Endothelial cell of umbilical vein (primary cell): ENCODE data around the gene SRSF2. TPM values are rescaled to one million over a fixed set of nuclear protein-coding genes. Genes with fewer than 3 reads are reported as not detected.
"Not testable (repeated sequence)": the region's sequence is repeated elsewhere in the genome, so short reads cannot be mapped to it uniquely, and the experiment has no call there.

Experiments used
- BruUV-seq: library from RNA; stranded (reverse); fragments of 400-500 nt; replicated peaks from 2 replicates; lab custom pipeline; 2021; lab: Mats Ljungman, UMichigan
- CTCF ChIA-PET: fragments of 300-600, 350-600 bp; sonication (Branson Sonifier 250); formaldehyde crosslinking; loops from one replicate; lab custom pipeline; 2021; ENCODE audit warnings: antibody characterized with exemption, inconsistent platforms; lab: Charles Lee
- POLR2A ChIA-PET: fragments of 300-600, 350-600 bp; sonication (Branson Sonifier 250); formaldehyde crosslinking; loops from one replicate; lab custom pipeline; 2021; ENCODE audit warnings: antibody characterized with exemption, inconsistent platforms; lab: Charles Lee
- DNase-seq: peaks from one replicate; pipeline ENCODE4 v3.0.0-alpha.2; 2011; ENCODE audit warnings: low read depth, low spot score
- FAIRE-seq: peaks from 2 replicates; lab custom pipeline; 2011; peaks lifted over from hg19 to GRCh38; lab: Jason Lieb, UNC
- H2AFZ ChIP-seq: 2 replicates; pipeline ENCODE4 v1.6.0; 2012; ENCODE audit warnings: low read depth, low read length, control low read depth, inconsistent platforms
- H3K27ac ChIP-seq: 2 replicates; pipeline ENCODE4 v1.5.1; 2011; ENCODE audit warnings: low read depth, mild to moderate bottlenecking, control low read depth, low read length, moderate library complexity; ENCODE audit not compliant: insufficient read depth
- H3K27me3 ChIP-seq, 2 experiments: 2 replicates each; pipeline versions ENCODE4 v1.6.0 to v1.6.1; 2011; ENCODE audit warnings: low read length in 2 of 2, mixed read lengths in 1 of 2; ENCODE audit not compliant: control insufficient read depth in 2 of 2, insufficient read depth in 2 of 2
- H3K36me3 ChIP-seq, 2 experiments: 2 replicates in 1 of 2; 3 replicates in 1 of 2; pipeline ENCODE4 v1.5.1; 2011; ENCODE audit warnings: low read length in 2 of 2, mild to moderate bottlenecking in 1 of 2, moderate library complexity in 1 of 2; ENCODE audit not compliant: control insufficient read depth in 2 of 2, insufficient read depth in 2 of 2; ENCODE audit errors: extremely low read depth in 1 of 2
- H3K4me1 ChIP-seq: 3 replicates; pipeline ENCODE4 v1.5.1; 2011; ENCODE audit warnings: mild to moderate bottlenecking, low read length; ENCODE audit not compliant: control insufficient read depth, insufficient read depth; ENCODE audit errors: extremely low read depth
- H3K4me2 ChIP-seq: 2 replicates; pipeline ENCODE4 v1.6.1; 2011; ENCODE audit warnings: low read length, control low read depth, mixed read lengths; ENCODE audit not compliant: insufficient read depth
- H3K4me3 ChIP-seq, 3 experiments: fragments of 200-600 bp in 1 of 3; sonication (generic), shearing (Covaris generic) in 1 of 3; replicated peaks in 1 of 3; 2 replicates each; pipeline ENCODE4 v1.5.1; 2011 to 2016; ENCODE audit warnings: control low read depth in 3 of 3, low read length in 3 of 3, mild to moderate bottlenecking in 2 of 3, inconsistent platforms in 1 of 3, low read depth in 1 of 3, moderate library complexity in 1 of 3; ENCODE audit not compliant: insufficient read depth in 1 of 3
- H3K79me2 ChIP-seq: 2 replicates; pipeline ENCODE4 v1.6.0; 2012; ENCODE audit warnings: low read length, inconsistent platforms; ENCODE audit not compliant: control insufficient read depth, insufficient read depth
- H3K9ac ChIP-seq: replicated peaks from 2 replicates; pipeline ENCODE3; 2011; ENCODE audit warnings: low read length, control low read depth; ENCODE audit not compliant: insufficient read depth; ENCODE audit errors: extremely low read depth
- H3K9me1 ChIP-seq: replicated peaks from 3 replicates; pipeline ENCODE4 v1.6.0; 2011; ENCODE audit warnings: mild to moderate bottlenecking, low read length; ENCODE audit not compliant: control insufficient read depth, insufficient read depth; ENCODE audit errors: extremely low read depth
- H3K9me3 ChIP-seq: replicated peaks from 2 replicates; pipeline ENCODE4 v1.5.1; 2012; ENCODE audit warnings: low read length, inconsistent platforms; ENCODE audit not compliant: control insufficient read depth, insufficient read depth
- H4K20me1 ChIP-seq: replicated peaks from 2 replicates; pipeline ENCODE3; 2011; ENCODE audit warnings: mild to moderate bottlenecking, low read length; ENCODE audit not compliant: control insufficient read depth, insufficient read depth; ENCODE audit errors: extremely low read depth
- EZH2 ChIP-seq: IDR thresholded peaks from 2 replicates; pipeline ENCODE4 v1.6.1; 2012; ENCODE audit warnings: borderline replicate concordance, low read depth, mild to moderate bottlenecking, moderate library complexity, low read length, inconsistent platforms; ENCODE audit not compliant: severe bottlenecking
- FOS ChIP-seq: IDR thresholded peaks from 2 replicates; pipeline ENCODE4 v1.6.1; 2011; ENCODE audit warnings: mild to moderate bottlenecking, low read length, moderate library complexity, borderline replicate concordance; ENCODE audit not compliant: insufficient read depth
- GATA2 ChIP-seq: IDR thresholded peaks from 2 replicates; pipeline ENCODE4 v1.7.0; 2011; ENCODE audit warnings: low read depth, mild to moderate bottlenecking, moderate library complexity, mixed read lengths, low read length; ENCODE audit not compliant: insufficient read length, insufficient read depth
- MYC ChIP-seq: IDR thresholded peaks from one replicate; pipeline ENCODE4 v1.6.1; 2011; ENCODE audit warnings: mild to moderate bottlenecking, low read depth, low read length
- POLR2A ChIP-seq: IDR thresholded peaks from 2 replicates; pipeline ENCODE4 v1.6.1; 2012; ENCODE audit warnings: low read depth, mild to moderate bottlenecking, control low read depth, low read length
- POLR2AphosphoS5 ChIP-seq: IDR thresholded peaks from 2 replicates; pipeline ENCODE4 v1.6.1; 2012; ENCODE audit warnings: low read depth, mild to moderate bottlenecking, control low read depth, low read length, moderate library complexity; ENCODE audit not compliant: insufficient read depth
- dilution Hi-C: fragments of 300-500 bp; cut with MboI; formaldehyde crosslinking; loops from one replicate; pipeline ENCODE4 v1.15.0; 2019; ENCODE audit warnings: low sequenced_read_pairs; ENCODE audit not compliant: extremely low pct_ligation_motif_present
- intact Hi-C: fragments of 100-400 bp; cut with micrococcal nuclease; formaldehyde crosslinking; loops from one replicate; pipeline ENCODE4 v1.10.0; 2022
- polyA plus RNA-seq, 4 experiments: library from polyadenylated mRNA; depleted of rRNA in 3 of 4; stranded (reverse) in 3 of 4; unstranded in 1 of 4; fragments of >200 nt; gene quantifications; 2 replicates each; pipeline versions ENCODE4 v1.2.1 to v1.2.3, GENCODE V29; 2011 to 2012; ENCODE audit warnings: missing spikeins in 1 of 4
- total RNA-seq: library from RNA; stranded (reverse); gene quantifications from 2 replicates; pipeline ENCODE4 v1.2.3, GENCODE V29; 2021
- TF ChIP-seq, protein P1 (sequence below): IDR thresholded peaks from 2 replicates; pipeline ENCODE4 v1.6.1; 2011; ENCODE audit not compliant: insufficient read depth, insufficient read length
- TF ChIP-seq, protein P2 (sequence below), 2 donors: IDR thresholded peaks; 1 replicate in 1 of 2; 2 replicates in 1 of 2; pipeline ENCODE4 v1.5.1; 2011; ENCODE audit warnings: low read length in 2 of 2, mild to moderate bottlenecking in 2 of 2, moderate library complexity in 2 of 2, control low read depth in 1 of 2, inconsistent platforms in 1 of 2, low read depth in 1 of 2; ENCODE audit not compliant: insufficient read depth in 1 of 2; ENCODE audit errors: extremely low read depth in 1 of 2

SRSF2 gene
- total and polyA plus RNA-seq, 2 donors (not counting 3 experiments of a cell fraction or from before 2014, with no cell fraction given): 283 to 307 TPM

DNA sequence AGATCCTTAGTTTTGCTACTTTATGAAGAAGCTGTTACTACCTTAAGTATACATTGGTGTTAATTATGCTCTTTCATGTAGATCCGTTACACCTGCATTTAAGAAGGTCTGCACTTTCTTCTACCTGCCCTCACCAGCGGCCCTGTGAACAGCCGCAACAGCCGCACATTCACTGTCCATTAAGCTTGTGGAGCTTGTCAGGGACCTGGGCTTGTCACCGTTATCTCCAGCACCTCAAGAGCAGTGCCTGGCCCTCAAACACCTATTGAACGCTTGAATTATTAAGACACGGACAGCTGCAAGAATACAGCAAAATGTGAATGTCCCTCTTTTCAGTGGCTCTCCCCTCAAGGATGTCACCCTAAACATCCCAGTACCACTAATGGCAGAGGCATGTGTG is 23.4 kb downstream of the SRSF2 start:
- H2AFZ ChIP-seq: no peak overlapping the region
- no peak overlapping the region for H3K4me3 ChIP-seq
- no peaks in the 10 kb centered on the region for H3K9me3 ChIP-seq
- DNase-seq (no peak), FAIRE-seq (no peak)
- peaks cover 27% of the 10 kb centered on the region for H3K4me1 ChIP-seq
- H3K36me3 ChIP-seq: peaks cover 13 to 20% of the 10 kb centered on the region in 2 experiments
- H3K4me2 ChIP-seq: no peak overlapping the region
- no peak for TF ChIP-seq FOS
- TF ChIP-seq MYC: no peak
- TF ChIP-seq EZH2: no peak
- TF ChIP-seq, protein P1, sequence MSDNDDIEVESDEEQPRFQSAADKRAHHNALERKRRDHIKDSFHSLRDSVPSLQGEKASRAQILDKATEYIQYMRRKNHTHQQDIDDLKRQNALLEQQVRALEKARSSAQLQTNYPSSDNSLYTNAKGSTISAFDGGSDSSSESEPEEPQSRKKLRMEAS: no peak
- TF ChIP-seq, protein P2, sequence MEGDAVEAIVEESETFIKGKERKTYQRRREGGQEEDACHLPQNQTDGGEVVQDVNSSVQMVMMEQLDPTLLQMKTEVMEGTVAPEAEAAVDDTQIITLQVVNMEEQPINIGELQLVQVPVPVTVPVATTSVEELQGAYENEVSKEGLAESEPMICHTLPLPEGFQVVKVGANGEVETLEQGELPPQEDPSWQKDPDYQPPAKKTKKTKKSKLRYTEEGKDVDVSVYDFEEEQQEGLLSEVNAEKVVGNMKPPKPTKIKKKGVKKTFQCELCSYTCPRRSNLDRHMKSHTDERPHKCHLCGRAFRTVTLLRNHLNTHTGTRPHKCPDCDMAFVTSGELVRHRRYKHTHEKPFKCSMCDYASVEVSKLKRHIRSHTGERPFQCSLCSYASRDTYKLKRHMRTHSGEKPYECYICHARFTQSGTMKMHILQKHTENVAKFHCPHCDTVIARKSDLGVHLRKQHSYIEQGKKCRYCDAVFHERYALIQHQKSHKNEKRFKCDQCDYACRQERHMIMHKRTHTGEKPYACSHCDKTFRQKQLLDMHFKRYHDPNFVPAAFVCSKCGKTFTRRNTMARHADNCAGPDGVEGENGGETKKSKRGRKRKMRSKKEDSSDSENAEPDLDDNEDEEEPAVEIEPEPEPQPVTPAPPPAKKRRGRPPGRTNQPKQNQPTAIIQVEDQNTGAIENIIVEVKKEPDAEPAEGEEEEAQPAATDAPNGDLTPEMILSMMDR (IDR thresholded peaks at IDR 0.05; ENCODE audit: extremely low read depth in 1 of 2, insufficient read depth in 1 of 2, low read depth in 1 of 2, low read length in 2 of 2): no peak
- TF ChIP-seq POLR2A: no peak
- no peak for TF ChIP-seq POLR2AphosphoS5
- no peak for TF ChIP-seq GATA2
- dilution Hi-C loops: no loop called here
- intact Hi-C loops: loop anchor here (5.0 to 10.0 kb wide), 2 partner anchors 156 to 189 kb away; no protein-coding TSS in a partner anchor
- no peaks in the 10 kb centered on the region for H4K20me1 ChIP-seq
- H3K79me2 ChIP-seq: peaks cover 20% of the 10 kb centered on the region
- no peaks in the 10 kb centered on the region for H3K27me3 ChIP-seq
- no peak overlapping the region for H3K27ac ChIP-seq
- BruUV-seq: no TSS peak
- H3K9ac ChIP-seq: no peak overlapping the region
- POLR2A ChIA-PET: no interaction called here
- H3K9me1 ChIP-seq: no peaks in the 10 kb centered on the region
- CTCF ChIA-PET: interaction anchor here (0.7 to 2.4 kb wide), 8 partner anchors 10 to 190 kb away, joined by 3 to 15 read pairs (median 6); partner anchors contain the start of genes JMJD6 and METTL23

DNA sequence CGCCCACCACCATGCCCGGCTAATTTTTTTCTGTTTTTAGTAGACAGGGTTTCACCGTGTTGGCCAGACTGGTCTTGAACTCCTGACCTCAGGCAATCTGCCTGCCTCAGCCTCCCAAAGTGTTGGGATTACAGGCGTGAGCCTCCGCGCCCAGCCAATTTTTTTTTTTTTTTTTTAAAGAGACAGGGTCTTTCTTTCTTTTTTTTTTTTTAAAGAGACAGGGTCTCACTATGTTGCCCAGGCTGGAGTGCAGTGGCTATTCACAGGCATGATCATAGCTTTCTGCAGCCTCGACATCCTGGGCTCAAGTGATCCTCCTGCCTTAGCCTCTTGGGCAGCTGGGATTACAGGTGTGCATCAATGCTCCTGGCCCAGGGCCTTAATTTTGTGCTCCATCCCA is 24.8 kb downstream of the SRSF2 start:
- H4K20me1 ChIP-seq, dilution Hi-C loops, POLR2A ChIA-PET, H3K9ac ChIP-seq, DNase-seq, H3K27me3 ChIP-seq, FAIRE-seq, H3K9me3 ChIP-seq, H3K9me1 ChIP-seq, H3K4me2 ChIP-seq, H3K27ac ChIP-seq, BruUV-seq, H2AFZ ChIP-seq, H3K4me3 ChIP-seq: not testable (repeated sequence)
- intact Hi-C loops: loop anchor here (5.0 to 10.0 kb wide), 2 partner anchors 155 to 188 kb away; no protein-coding TSS in a partner anchor
- peaks cover 35% of the 10 kb centered on the region for H3K79me2 ChIP-seq
- peaks cover 7 to 15% of the 10 kb centered on the region in 2 experiments for H3K36me3 ChIP-seq
- peaks cover 27% of the 10 kb centered on the region for H3K4me1 ChIP-seq
- CTCF ChIA-PET: interaction anchor here (1.0 to 5.9 kb wide), 4 partner anchors 11 to 172 kb away, joined by 3 to 43 read pairs (median 8); no protein-coding TSS in a partner anchor
